ENCODE data around the gene LGALS9B.
"Not testable (repeated sequence)": the region's sequence is repeated elsewhere in the genome, so short reads cannot be mapped to it uniquely, and the experiment has no call there.

Gene LGALS9B

DNA sequence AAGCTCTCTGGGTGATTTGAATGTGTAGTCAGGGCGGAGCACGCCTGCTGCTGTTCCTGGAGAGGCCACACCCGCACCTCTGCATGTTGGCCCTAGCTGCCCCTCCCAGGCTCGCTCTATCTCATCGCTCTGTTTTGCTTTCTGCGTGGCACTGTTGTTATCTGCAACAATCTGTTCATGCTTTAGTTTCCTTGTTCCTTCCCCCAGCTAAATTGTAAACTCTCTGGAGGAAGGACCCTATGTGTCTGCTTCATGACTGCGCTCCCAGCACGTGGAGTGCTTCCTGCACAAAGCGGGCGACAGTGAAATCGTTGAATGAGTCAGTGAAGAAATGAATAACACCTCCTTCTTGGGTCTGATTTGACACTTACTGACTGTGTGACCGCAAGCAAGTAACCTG is 16.5 kb downstream of the LGALS9B start:
- H3K9ac ChIP-seq (ENCODE audit: low read depth, low read length); H3K36me3 ChIP-seq (ENCODE audit: insufficient read depth, low read length); H3K4me1 ChIP-seq (ENCODE audit: insufficient read depth, low read length); H3K9me3 ChIP-seq (ENCODE audit: control insufficient read depth, insufficient read depth, low read length): not testable (repeated sequence)

DNA sequence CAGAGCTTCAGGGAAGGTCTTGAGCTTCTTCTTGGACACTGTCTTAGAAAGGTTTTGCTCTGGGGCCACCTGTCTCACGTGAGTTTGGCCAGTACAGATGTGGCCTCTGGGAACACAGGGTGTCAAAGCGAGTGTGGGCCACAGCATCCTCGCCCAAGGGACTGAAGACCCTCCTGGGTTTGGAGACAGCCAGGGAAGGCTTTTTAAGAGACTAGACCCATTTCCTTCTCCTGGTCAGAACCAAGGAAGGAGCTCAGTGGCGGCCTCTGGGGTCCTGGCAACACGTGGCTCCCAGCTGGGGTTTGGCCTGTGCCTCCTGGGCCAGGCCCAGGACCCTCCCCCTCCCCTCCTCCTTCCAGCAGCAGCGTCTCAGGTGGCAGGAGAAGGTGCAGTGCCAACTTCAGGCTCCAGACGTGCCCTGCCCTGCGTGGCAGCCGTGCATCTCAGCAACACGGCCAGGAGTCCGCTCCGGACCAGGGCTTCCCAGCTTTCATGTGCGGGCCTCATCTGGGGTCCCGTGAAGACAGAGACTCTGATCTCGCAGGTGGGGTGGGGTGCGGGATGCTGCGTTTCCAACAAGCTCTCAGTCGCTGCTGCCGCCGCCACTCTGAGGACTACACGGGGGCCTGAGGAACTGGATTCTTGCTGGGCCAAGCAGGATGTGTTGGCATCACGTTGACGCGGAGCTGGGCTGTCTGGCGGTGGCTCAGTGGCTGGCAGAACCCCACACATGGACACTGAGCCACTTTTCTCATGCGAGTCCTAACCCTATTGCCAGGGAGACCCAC is 19.6 kb downstream of the LGALS9B start:
- not testable (repeated sequence) for H3K36me3 ChIP-seq (ENCODE audit: insufficient read depth, low read length); H3K9me3 ChIP-seq (ENCODE audit: control insufficient read depth, insufficient read depth, low read length); H3K9ac ChIP-seq (ENCODE audit: low read depth, low read length); H3K4me1 ChIP-seq (ENCODE audit: insufficient read depth, low read length)

DNA sequence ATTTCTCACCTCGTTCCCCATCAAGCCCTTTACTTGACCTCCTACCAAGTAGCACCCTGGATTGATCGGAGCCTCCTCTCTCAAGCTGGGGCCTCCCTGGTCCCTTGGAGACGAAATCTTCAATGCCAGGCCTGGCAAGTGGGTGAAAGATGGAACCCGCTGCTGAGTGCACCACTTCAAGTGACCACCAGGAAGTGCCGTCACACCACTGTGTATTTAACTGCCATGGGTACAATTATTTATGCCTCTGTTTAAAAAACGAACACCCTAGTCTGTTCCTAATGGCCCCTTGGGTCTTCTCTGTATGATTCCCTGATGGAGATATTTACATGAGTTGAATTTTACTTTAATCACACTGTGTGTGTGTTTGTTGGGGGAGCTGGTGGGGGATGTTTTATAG is 20.4 kb downstream of the LGALS9B start:
- not testable (repeated sequence) for H3K4me1 ChIP-seq (ENCODE audit: insufficient read depth, low read length); H3K36me3 ChIP-seq (ENCODE audit: insufficient read depth, low read length); H3K9ac ChIP-seq (ENCODE audit: low read depth, low read length); H3K9me3 ChIP-seq (ENCODE audit: control insufficient read depth, insufficient read depth, low read length)

DNA sequence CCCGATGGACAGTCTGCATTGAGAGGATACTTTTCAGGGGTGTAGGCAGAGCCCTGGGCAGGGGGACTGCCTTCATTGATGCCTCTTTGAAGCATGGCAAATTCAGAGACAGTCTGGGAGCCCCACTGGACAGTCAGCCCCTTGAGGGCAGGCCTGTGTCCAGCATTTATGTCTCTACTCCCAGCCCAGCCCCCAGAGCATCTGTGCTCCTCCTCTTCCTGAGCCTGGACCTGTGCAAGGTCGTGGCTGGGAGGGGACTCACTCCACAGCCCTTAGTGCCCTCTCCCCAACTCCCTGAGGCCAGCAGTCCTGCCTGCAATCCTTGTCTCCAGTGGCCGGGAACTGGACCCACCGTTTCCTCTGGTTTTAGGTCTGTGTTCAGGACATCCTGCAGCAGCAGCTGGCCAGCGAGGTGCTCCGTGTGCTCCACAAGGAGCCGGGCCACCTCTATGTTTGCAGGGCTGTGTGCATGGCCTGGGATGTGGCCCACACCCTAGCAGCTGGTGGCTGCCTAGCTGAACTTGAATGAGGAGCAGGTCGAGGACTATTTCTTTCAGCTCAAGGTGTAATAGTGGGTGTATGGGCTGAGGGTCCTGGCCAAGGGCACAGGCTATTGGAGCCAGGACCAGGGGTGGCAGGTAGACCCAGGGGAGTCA is 22.6 kb downstream of the LGALS9B start:
- H3K9ac ChIP-seq (ENCODE audit: low read depth, low read length); H3K4me1 ChIP-seq (ENCODE audit: insufficient read depth, low read length); H3K36me3 ChIP-seq (ENCODE audit: insufficient read depth, low read length); H3K9me3 ChIP-seq (ENCODE audit: control insufficient read depth, insufficient read depth, low read length): not testable (repeated sequence)

DNA sequence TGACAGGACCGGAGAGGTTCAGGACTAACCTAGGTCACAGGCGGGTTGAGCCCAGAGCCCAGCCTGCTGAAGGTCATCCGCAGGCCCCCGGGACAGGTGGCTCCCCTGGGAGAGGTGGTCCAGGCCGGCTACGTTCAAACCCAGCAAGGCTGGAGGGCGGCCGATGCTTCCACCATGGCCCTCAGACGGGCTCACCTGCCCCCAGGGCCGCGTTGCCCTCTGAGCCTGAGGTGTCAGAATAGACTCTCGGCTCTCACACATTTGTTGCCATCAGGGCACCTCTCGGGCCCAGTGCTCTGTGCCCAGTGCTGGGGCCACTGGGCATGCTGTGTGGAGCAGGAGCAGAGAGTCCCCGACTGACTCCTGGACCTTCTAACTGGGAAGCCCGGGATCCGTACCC is 23.2 kb downstream of the LGALS9B start:
- H3K9ac ChIP-seq (ENCODE audit: low read depth, low read length); H3K4me1 ChIP-seq (ENCODE audit: insufficient read depth, low read length); H3K9me3 ChIP-seq (ENCODE audit: control insufficient read depth, insufficient read depth, low read length); H3K36me3 ChIP-seq (ENCODE audit: insufficient read depth, low read length): not testable (repeated sequence)

DNA sequence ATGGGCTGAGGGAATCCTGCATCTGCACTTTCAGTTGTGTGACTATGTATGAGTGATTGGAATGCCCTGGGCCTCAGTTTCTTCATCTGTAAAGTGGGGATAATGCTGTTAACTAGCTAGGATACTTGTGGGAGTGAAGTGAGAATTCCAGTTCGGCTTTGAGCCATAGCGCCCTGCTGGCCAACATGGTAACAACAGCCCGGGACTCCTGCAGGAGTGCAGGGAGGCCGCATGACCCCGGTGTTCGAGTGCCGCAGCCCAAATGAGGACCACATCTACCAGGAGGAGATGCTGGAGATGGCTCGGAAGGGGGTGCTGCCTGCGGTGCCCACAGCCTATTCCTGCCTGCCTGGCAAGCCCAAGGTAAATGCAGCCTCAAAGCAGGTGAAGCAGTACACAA is 23.7 kb downstream of the LGALS9B start:
- H3K9me3 ChIP-seq (ENCODE audit: control insufficient read depth, insufficient read depth, low read length); H3K9ac ChIP-seq (ENCODE audit: low read depth, low read length); H3K4me1 ChIP-seq (ENCODE audit: insufficient read depth, low read length); H3K36me3 ChIP-seq (ENCODE audit: insufficient read depth, low read length): not testable (repeated sequence)

DNA sequence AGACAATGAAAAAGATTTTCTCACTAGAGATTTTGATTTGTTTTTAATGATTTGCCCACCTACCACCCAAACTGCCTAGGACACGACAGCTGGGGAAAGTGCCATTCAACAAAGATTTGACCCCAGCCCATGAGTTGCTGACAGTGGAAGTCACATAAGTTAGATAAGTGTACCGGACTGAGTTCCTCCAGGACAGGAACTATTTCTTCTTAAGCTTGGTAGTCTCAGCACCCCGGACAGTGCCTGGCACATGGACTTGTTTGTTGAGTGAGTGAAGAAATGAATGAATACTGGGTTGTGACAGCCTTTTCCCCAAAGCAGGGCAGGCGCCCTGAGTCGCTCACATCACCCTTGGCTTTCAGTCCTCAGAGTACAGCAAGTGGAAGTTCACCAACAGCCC is 26.7 kb downstream of the LGALS9B start:
- not testable (repeated sequence) for H3K4me1 ChIP-seq (ENCODE audit: insufficient read depth, low read length); H3K9me3 ChIP-seq (ENCODE audit: control insufficient read depth, insufficient read depth, low read length)

DNA sequence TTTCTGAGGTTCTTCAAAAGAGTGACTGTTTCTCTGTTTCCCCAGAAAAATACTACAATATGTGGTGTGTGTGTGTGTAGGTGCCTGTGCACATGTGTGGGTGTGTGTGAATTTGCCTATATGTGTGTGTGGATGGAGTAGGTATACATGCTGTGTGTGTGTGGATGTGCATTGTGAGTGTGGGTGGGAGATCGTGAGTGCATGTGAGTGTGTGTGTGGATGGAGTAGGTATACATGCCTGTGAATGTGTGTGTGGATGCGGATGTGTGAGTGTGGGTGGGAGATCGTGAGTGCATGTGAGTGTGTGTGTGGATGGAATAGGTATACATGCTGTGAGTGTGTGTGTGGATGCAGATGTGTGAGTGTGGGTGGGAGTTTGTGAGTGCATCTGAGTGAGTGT is 32.2 kb downstream of the LGALS9B start:
- not testable (repeated sequence) for H3K36me3 ChIP-seq (ENCODE audit: insufficient read depth, low read length); H3K4me1 ChIP-seq (ENCODE audit: insufficient read depth, low read length); H3K9ac ChIP-seq (ENCODE audit: low read depth, low read length); H3K9me3 ChIP-seq (ENCODE audit: control insufficient read depth, insufficient read depth, low read length)

More for the DNA sequence above, 26.7 kb downstream of the LGALS9B start:
- not testable (repeated sequence) for H3K9ac ChIP-seq (ENCODE audit: low read depth, low read length); H3K36me3 ChIP-seq (ENCODE audit: insufficient read depth, low read length)

DNA sequence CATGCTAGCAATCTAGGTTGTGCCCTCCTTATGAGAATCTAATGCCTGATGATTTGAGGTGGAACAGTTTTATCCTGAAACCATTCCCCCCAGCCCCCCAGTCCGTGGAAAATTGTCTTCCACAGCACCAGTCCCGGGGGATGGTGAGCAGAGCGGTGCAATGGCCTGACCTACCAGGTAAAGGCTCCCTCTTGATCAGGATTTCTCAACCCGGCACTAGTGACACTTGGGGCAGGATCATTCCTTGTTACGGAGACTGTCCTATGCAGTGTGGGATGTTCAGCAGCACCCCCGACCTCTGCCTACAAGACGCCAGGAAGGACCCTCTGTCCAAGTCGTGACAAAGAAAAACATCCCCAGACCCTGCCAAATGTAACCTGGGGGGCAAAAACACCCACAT is 34.0 kb downstream of the LGALS9B start:
- H3K9me3 ChIP-seq (ENCODE audit: control insufficient read depth, insufficient read depth, low read length); H3K4me1 ChIP-seq (ENCODE audit: insufficient read depth, low read length); H3K36me3 ChIP-seq (ENCODE audit: insufficient read depth, low read length); H3K9ac ChIP-seq (ENCODE audit: low read depth, low read length): not testable (repeated sequence)

DNA sequence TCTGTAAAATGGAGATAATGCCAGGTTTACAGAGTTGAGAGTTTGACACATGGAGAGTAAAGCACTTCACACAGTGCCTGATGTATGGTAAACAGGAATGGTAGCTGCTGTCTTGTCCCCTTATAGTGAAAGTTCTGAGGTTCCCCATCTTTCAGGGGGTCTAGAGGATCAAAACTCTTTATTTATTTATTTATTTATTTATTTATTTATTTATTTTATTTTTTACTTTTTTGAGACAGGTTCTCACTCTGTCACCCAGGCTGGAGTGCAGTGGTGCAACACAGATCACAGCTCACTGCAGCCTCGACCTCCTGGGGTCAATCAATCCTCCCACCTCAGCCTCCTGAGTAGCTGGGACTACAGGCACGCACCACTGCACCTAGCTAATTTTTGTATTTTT is 40.1 kb downstream of the LGALS9B start:
- H3K9ac ChIP-seq (ENCODE audit: low read depth, low read length); H3K4me1 ChIP-seq (ENCODE audit: insufficient read depth, low read length); H3K36me3 ChIP-seq (ENCODE audit: insufficient read depth, low read length); H3K9me3 ChIP-seq (ENCODE audit: control insufficient read depth, insufficient read depth, low read length): not testable (repeated sequence)

DNA sequence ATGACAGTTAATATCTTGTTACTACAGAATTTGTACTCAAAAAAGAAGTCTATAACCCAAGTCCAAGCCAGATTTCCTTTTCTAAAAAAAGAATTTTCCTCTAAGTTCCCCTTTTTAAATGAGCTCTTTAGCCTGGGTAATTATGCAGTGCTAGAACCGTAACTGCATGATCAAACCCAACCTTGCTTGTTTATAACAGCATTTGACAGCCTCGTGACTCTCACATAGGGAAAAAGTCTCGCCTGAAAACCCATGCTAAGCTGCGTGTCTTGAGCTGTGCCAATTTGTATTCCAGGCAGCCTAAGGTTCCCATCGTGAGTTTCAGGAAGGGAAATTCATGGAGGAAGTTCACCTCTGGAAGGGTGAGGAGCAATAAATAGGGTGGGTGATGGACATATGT is 44.5 kb downstream of the LGALS9B start:
- H3K36me3 ChIP-seq (ENCODE audit: insufficient read depth, low read length); H3K9me3 ChIP-seq (ENCODE audit: control insufficient read depth, insufficient read depth, low read length); H3K9ac ChIP-seq (ENCODE audit: low read depth, low read length); H3K4me1 ChIP-seq (ENCODE audit: insufficient read depth, low read length): not testable (repeated sequence)

DNA sequence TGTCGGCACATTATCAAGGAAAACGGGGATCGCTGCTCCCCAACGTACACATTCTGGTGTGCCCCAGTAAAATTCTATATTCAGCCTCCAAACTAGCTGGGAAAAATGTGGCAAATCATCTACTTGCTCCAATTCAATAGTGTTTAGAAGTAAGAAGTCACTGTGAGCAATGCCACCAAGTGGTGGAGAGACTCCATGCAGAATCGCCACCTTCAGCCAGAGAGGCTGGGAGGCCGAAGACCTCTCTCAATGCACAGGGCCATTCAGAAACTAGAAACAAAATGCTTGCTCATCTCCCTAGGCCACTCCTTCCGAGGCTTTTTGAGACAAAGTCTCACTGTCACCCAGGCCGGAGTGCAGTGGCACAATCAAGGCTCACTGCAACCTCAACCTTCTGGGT is 48.5 kb downstream of the LGALS9B start:
- not testable (repeated sequence) for H3K9ac ChIP-seq (ENCODE audit: low read depth, low read length); H3K4me1 ChIP-seq (ENCODE audit: insufficient read depth, low read length); H3K9me3 ChIP-seq (ENCODE audit: control insufficient read depth, insufficient read depth, low read length); H3K36me3 ChIP-seq (ENCODE audit: insufficient read depth, low read length)

DNA sequence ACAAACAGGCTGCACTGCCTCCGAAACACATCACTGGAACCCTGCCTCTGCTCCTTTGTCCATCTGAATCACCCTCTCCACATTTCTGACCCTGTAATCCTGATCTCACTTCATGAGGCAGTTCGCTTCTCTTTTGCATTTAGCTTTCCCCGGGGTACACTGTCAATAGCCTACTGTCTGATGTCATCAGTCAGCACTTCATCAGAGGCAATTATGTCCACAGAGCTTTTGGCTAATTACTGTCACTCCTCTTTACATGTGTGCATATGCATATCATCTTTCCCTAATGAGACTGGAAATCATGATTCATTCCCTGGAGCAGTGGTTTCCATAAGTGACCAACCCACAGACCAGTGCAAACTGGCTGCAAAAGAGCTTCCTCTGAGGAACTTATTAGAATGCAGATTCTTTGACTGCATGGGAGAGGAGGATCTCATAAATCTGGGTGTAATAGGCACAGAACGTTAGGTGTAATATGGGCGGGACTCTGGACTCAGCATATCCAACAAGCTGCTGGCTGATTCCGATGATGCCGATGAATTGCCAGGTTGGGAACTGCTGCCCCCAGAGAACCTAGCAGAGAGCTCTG is 49.8 kb downstream of the LGALS9B start:
- not testable (repeated sequence) for H3K36me3 ChIP-seq (ENCODE audit: insufficient read depth, low read length); H3K9me3 ChIP-seq (ENCODE audit: control insufficient read depth, insufficient read depth, low read length); H3K9ac ChIP-seq (ENCODE audit: low read depth, low read length)

DNA sequence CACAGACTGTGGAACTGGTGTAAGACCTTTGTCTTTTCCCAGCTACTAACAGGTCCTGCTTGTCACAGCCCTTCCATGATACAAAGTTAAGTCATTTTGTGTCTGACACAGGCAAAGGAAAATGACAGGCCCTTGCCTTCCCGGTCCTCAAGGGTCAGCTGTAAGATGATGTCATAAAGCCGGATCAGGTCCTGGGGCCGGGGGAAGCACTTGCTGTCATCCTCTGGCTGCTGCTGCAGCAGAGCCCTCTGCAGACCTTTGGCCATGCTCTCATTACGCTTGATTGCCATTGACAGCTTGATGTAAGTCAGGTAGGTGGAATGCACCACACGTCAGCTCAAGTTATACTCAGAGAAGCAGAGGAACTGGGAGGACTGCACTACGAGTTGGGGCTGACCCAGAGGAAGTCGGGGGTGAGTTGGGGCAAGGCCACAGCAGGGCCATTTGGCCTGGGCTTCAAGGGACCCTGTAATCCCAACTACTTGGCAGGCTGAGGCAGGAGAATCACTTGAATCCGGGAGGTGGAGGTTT is 50.9 kb downstream of the LGALS9B start:
- H3K9me3 ChIP-seq (ENCODE audit: control insufficient read depth, insufficient read depth, low read length), result not testable (repeated sequence)

More for the DNA sequence above, 49.8 kb downstream of the LGALS9B start:
- H3K4me1 ChIP-seq (ENCODE audit: insufficient read depth, low read length), result not testable (repeated sequence)

DNA sequence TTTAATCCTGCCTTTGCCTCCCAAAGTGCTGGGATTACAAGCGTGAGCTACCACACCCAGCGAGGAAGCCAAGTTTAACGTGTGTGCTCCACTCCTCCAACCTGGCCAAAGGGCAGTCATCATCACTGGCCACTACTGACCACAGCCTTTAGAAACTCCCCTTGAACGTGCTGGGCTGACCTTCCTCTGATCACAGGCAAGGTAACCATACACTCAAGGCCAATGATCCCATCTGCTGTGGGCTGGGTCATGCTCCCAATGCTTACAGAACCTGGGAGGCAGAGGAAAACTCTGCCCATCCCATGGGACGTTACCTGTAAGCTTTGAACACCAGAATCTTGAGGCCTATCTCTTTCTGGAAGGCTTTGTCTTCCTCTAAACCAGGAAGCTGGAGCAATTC is 51.9 kb downstream of the LGALS9B start:
- H3K36me3 ChIP-seq (ENCODE audit: insufficient read depth, low read length); H3K9ac ChIP-seq (ENCODE audit: low read depth, low read length); H3K9me3 ChIP-seq (ENCODE audit: control insufficient read depth, insufficient read depth, low read length); H3K4me1 ChIP-seq (ENCODE audit: insufficient read depth, low read length): not testable (repeated sequence)

More for the DNA sequence above, 50.9 kb downstream of the LGALS9B start:
- H3K4me1 ChIP-seq (ENCODE audit: insufficient read depth, low read length); H3K9ac ChIP-seq (ENCODE audit: low read depth, low read length); H3K36me3 ChIP-seq (ENCODE audit: insufficient read depth, low read length): not testable (repeated sequence)

Measured in ES-I3 (cell line).